GM23338 (cell line): ENCODE measurements around the gene EFCAB13. TPM values are rescaled to one million over a fixed set of nuclear protein-coding genes. Genes with fewer than 3 reads are reported as not detected.

ENCODE experiments used
- ATAC-seq: fragments of 200-7000 bp; cut with Tn5 transposase; 3 replicates; pipeline ENCODE4 v1.9.1; 2020
- DNase-seq: peaks from one replicate; pipeline ENCODE4 v3.0.0-alpha.2; 2015; ENCODE audit warnings: low spot score
- H2AFZ ChIP-seq: fragments of 200-600 bp; sonication (generic); 2 replicates; pipeline ENCODE4 v1.8.0; 2016; ENCODE audit warnings: antibody characterized with exemption, mild to moderate bottlenecking, moderate library complexity
- H3F3A ChIP-seq: fragments of 200-600 bp; sonication (generic); replicated peaks from 2 replicates; pipeline ENCODE4 v1.8.0; 2017; ENCODE audit warnings: antibody characterized with exemption, mixed run types, low read depth
- H3K27ac ChIP-seq: fragments of 200-600 bp; sonication (generic); 2 replicates; pipeline ENCODE4 v1.6.1; 2016; ENCODE audit warnings: low read depth
- H3K27me3 ChIP-seq: fragments of 200-600 bp; sonication (generic); 2 replicates; pipeline ENCODE4 v1.8.0; 2016; ENCODE audit warnings: mild to moderate bottlenecking, mixed run types, moderate library complexity; ENCODE audit not compliant: insufficient read depth
- H3K36me3 ChIP-seq: fragments of 200-600 bp; sonication (generic); 2 replicates; pipeline ENCODE4 v1.8.0; 2016; ENCODE audit warnings: mild to moderate bottlenecking; ENCODE audit not compliant: insufficient read depth
- H3K4me1 ChIP-seq: fragments of 200-600 bp; sonication (generic); 2 replicates; pipeline ENCODE4 v1.8.0; 2016; ENCODE audit warnings: mild to moderate bottlenecking, moderate library complexity; ENCODE audit not compliant: insufficient read depth
- H3K4me2 ChIP-seq: fragments of 200-600 bp; sonication (generic); 2 replicates; pipeline ENCODE4 v1.7.1; 2017; ENCODE audit warnings: mixed run types
- H3K4me3 ChIP-seq: fragments of 200-600 bp; sonication (generic); 2 replicates; pipeline ENCODE4 v1.6.1; 2016; ENCODE audit warnings: mixed run types
- H3K79me2 ChIP-seq: fragments of 200-600 bp; sonication (generic); replicated peaks from 2 replicates; pipeline ENCODE4 v1.8.0; 2017; ENCODE audit warnings: mild to moderate bottlenecking; ENCODE audit not compliant: insufficient read depth
- H3K9me2 ChIP-seq: fragments of 200-600 bp; sonication (generic); 2 replicates; pipeline ENCODE4 v1.8.0; 2017; ENCODE audit not compliant: insufficient read depth
- H4K20me1 ChIP-seq: fragments of 200-600 bp; sonication (generic); replicated peaks from 2 replicates; pipeline ENCODE4 v1.8.0; 2017; ENCODE audit warnings: mild to moderate bottlenecking; ENCODE audit not compliant: insufficient read depth
- H3K27ac Mint-ChIP-seq: 2 replicates; pipeline ENCODE4 v1.8.0; 2020; ENCODE audit warnings: inconsistent platforms, mild to moderate bottlenecking, moderate library complexity, mixed read lengths
- H3K27me3 Mint-ChIP-seq: 3 replicates; pipeline ENCODE4 v1.8.0; 2022; ENCODE audit warnings: low read depth, mild to moderate bottlenecking, moderate library complexity, mixed read lengths, inconsistent platforms; ENCODE audit not compliant: insufficient read depth, poor library complexity
- H3K36me3 Mint-ChIP-seq: 3 replicates; pipeline ENCODE4 v1.8.0; 2021; ENCODE audit warnings: low read depth, mild to moderate bottlenecking, inconsistent platforms, moderate library complexity, mixed read lengths
- H3K4me1 Mint-ChIP-seq: 3 replicates; pipeline ENCODE4 v1.8.0; 2020; ENCODE audit warnings: mild to moderate bottlenecking, inconsistent platforms, mixed read lengths
- H3K4me3 Mint-ChIP-seq: 3 replicates; pipeline ENCODE4 v1.8.0; 2021; ENCODE audit warnings: moderate library complexity, mild to moderate bottlenecking, inconsistent platforms, mixed read lengths
- H3K9me3 Mint-ChIP-seq: 3 replicates; pipeline ENCODE4 v1.8.0; 2020; ENCODE audit warnings: moderate library complexity, mild to moderate bottlenecking, inconsistent platforms, mixed read lengths
- CREB1 ChIP-seq: fragments of 250-450 bp; sonication (Bioruptor Pico); IDR thresholded peaks from 2 replicates; pipeline ENCODE4 v1.5.0; 2020; ENCODE audit warnings: low read depth, mild to moderate bottlenecking, moderate library complexity
- ETS1 ChIP-seq: IDR thresholded peaks from 2 replicates; pipeline ENCODE4 v1.6.1; 2016; ENCODE audit warnings: antibody characterized with exemption
- EZH2 ChIP-seq: fragments of 200-600 bp; sonication (generic); IDR thresholded peaks from one replicate; pipeline ENCODE4 v1.8.0; 2017; ENCODE audit warnings: antibody characterized with exemption, mild to moderate bottlenecking, low read depth; ENCODE audit not compliant: unreplicated experiment
- JUNB ChIP-seq: IDR thresholded peaks from one replicate; pipeline ENCODE4 v1.6.1; 2016; ENCODE audit warnings: antibody characterized with exemption; ENCODE audit not compliant: unreplicated experiment
- NANOG ChIP-seq: IDR thresholded peaks from 2 replicates; pipeline ENCODE4 v1.6.1; 2016; ENCODE audit warnings: antibody characterized with exemption, borderline replicate concordance
- POLR2AphosphoS5 ChIP-seq: IDR thresholded peaks from 2 replicates; pipeline ENCODE4 v1.6.1; 2016; ENCODE audit warnings: antibody characterized with exemption, low read depth
- REST ChIP-seq: IDR thresholded peaks from one replicate; pipeline ENCODE4 v1.6.1; 2018; ENCODE audit warnings: antibody characterized with exemption; ENCODE audit not compliant: unreplicated experiment
- STAT1 ChIP-seq: IDR thresholded peaks from one replicate; pipeline ENCODE4 v1.6.1; 2016; ENCODE audit warnings: antibody characterized with exemption; ENCODE audit not compliant: unreplicated experiment
- ZNF114 ChIP-seq: fragments of 250-450 bp; sonication (Bioruptor Pico); IDR thresholded peaks from 2 replicates; pipeline ENCODE4 v1.5.0; 2020; ENCODE audit warnings: mild to moderate bottlenecking, moderate library complexity
- ZNF331 ChIP-seq: fragments of 250-450 bp; sonication (Bioruptor Pico); IDR thresholded peaks from 2 replicates; pipeline ENCODE4 v1.5.0; 2020; ENCODE audit warnings: low read depth, mild to moderate bottlenecking, moderate library complexity
- polyA plus RNA-seq: library from polyadenylated mRNA; unstranded; fragments of >200 nt; fragmentation: Nextera tagmentation; extraction: Ambion mirVana; gene quantifications from 2 replicates; pipeline ENCODE4 v1.2.1, GENCODE V29; 2016
- total RNA-seq: library from RNA; depleted of rRNA; stranded (reverse); fragments of >200 nt; shearing (Covaris generic); gene quantifications from 2 replicates; pipeline ENCODE4 v1.2.3, GENCODE V29; 2014
- TF ChIP-seq, protein P1 (sequence below), 2 experiments: fragments of 200-600 bp in 1 of 2; sonication (generic) in 1 of 2; conservative IDR thresholded peaks; 2 replicates each; pipeline versions ENCODE4 v1.5.1 to v1.6.1; 2016 to 2017; ENCODE audit warnings: antibody characterized with exemption in 2 of 2, low read depth in 2 of 2, mild to moderate bottlenecking in 2 of 2, moderate library complexity in 1 of 2

The EFCAB13 gene
- total and polyA plus RNA-seq, 2 experiments from 2014 or later, result 4.1 to 5.4 TPM

- Histone ChIP-seq H3K27ac (no peak overlapping the region), H3K79me2 (no peaks in the 10 kb centered on the region), H2AFZ (no peak overlapping the region), H3F3A (no peaks in the 10 kb centered on the region), H3K4me3 (no peak overlapping the region), H3K27me3 (no peaks in the 10 kb centered on the region), H3K4me1 (no peaks in the 10 kb centered on the region), H3K4me2 (no peak overlapping the region), H3K36me3 (no peaks in the 10 kb centered on the region), H4K20me1 (no peaks in the 10 kb centered on the region), H3K9me2 (no peaks in the 10 kb centered on the region)
- ATAC-seq (peak; percentile 77), DNase-seq (peak; percentile 77)
- TF ChIP-seq, protein P1, sequence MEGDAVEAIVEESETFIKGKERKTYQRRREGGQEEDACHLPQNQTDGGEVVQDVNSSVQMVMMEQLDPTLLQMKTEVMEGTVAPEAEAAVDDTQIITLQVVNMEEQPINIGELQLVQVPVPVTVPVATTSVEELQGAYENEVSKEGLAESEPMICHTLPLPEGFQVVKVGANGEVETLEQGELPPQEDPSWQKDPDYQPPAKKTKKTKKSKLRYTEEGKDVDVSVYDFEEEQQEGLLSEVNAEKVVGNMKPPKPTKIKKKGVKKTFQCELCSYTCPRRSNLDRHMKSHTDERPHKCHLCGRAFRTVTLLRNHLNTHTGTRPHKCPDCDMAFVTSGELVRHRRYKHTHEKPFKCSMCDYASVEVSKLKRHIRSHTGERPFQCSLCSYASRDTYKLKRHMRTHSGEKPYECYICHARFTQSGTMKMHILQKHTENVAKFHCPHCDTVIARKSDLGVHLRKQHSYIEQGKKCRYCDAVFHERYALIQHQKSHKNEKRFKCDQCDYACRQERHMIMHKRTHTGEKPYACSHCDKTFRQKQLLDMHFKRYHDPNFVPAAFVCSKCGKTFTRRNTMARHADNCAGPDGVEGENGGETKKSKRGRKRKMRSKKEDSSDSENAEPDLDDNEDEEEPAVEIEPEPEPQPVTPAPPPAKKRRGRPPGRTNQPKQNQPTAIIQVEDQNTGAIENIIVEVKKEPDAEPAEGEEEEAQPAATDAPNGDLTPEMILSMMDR (conservative IDR thresholded peaks at IDR 0.05; ENCODE audit: low read depth in 2 of 2), result peak; percentile 91 to 95
- TF ChIP-seq JUNB, result no peak
- H3K27me3 Mint-ChIP-seq, result no peaks in the 10 kb centered on the region
- H3K9me3 Mint-ChIP-seq, result peaks cover 7% of the 10 kb centered on the region
- H3K4me3 Mint-ChIP-seq, result no peak overlapping the region
- no peak overlapping the region for H3K27ac Mint-ChIP-seq
- peaks cover 2% of the 10 kb centered on the region; the same call in 2 of the 3 replicates for H3K36me3 Mint-ChIP-seq
- H3K4me1 Mint-ChIP-seq, result 0 out of 3 replicates have a peak, but pooled peaks cover 2% of the 10 kb centered on the region
Observed at GRCh38 chr17:47315451-47316266, 8.1 kb upstream of the EFCAB13 start.

GRCh38 chr17:47316311-47316710 lies 7.4 kb upstream of the EFCAB13 start:
- no peak overlapping the region for H3K4me3 Mint-ChIP-seq
- Histone ChIP-seq H3K27me3 (no peaks in the 10 kb centered on the region), H4K20me1 (no peaks in the 10 kb centered on the region), H3F3A (no peaks in the 10 kb centered on the region), H3K79me2 (no peaks in the 10 kb centered on the region), H3K9me2 (no peaks in the 10 kb centered on the region), H3K4me3 (no peak overlapping the region), H2AFZ (no peak overlapping the region), H3K4me1 (no peaks in the 10 kb centered on the region), H3K27ac (no peak overlapping the region), H3K4me2 (no peak overlapping the region), H3K36me3 (no peaks in the 10 kb centered on the region; the same call in 1 of the 2 replicates)
- peaks cover 7% of the 10 kb centered on the region; the same call in 2 of the 3 replicates for H3K36me3 Mint-ChIP-seq
- ATAC-seq (no peak), DNase-seq (no peak)
- no peaks in the 10 kb centered on the region for H3K27me3 Mint-ChIP-seq
- H3K9me3 Mint-ChIP-seq, result peaks cover 14% of the 10 kb centered on the region
- H3K27ac Mint-ChIP-seq, result no peak overlapping the region
- H3K4me1 Mint-ChIP-seq, result no peaks in the 10 kb centered on the region
- TF ChIP-seq EZH2, result no peak
- no peak for TF ChIP-seq POLR2AphosphoS5
- no peak for TF ChIP-seq STAT1
- TF ChIP-seq ZNF114, result no peak
- TF ChIP-seq JUNB, result no peak
- no peak for TF ChIP-seq ZNF331 (CRISPR knock-in tag)
- TF ChIP-seq, protein P1 (conservative IDR thresholded peaks at IDR 0.05; ENCODE audit: low read depth in 2 of 2), result no peak
- TF ChIP-seq REST, result no peak
- TF ChIP-seq ETS1, result no peak
- TF ChIP-seq CREB1 (CRISPR knock-in tag), result no peak
- no peak for TF ChIP-seq NANOG
